ENCODE data around the gene STK32C.

STK32C gene

GRCh38 chr10:132229096-132229495 is 78.7 kb downstream of the STK32C start:
- Histone ChIP-seq H3K9me3 (ENCODE audit: insufficient read depth, low read depth, low read length) (peaks cover 3% of the 10 kb centered on the region), H3K79me1 (ENCODE audit: low read length) (no peaks in the 10 kb centered on the region), H3K4me3 (ENCODE audit: low read depth, low read length) (no peak overlapping the region), H2BK12ac (ENCODE audit: low read length) (no peak overlapping the region), H2BK5ac (ENCODE audit: low read depth, low read length, poor library complexity) (no peak overlapping the region), H3K9ac (ENCODE audit: low read length) (no peak overlapping the region), H3K27ac (ENCODE audit: low read depth, low read length) (no peak overlapping the region), H2AK5ac (ENCODE audit: low read length) (no peak overlapping the region), H3K18ac (ENCODE audit: low read length) (no peak overlapping the region), H3K14ac (ENCODE audit: low read length) (no peak overlapping the region), H3K27me3 (ENCODE audit: insufficient read depth, low read length) (no peaks in the 10 kb centered on the region), H3K4me2 (ENCODE audit: low read length) (no peak overlapping the region), H2BK120ac (ENCODE audit: insufficient read depth, low read length, poor library complexity) (no peak overlapping the region), H3K4ac (ENCODE audit: low read depth, low read length) (no peak overlapping the region), H2AFZ (ENCODE audit: insufficient read depth, low read length, poor library complexity) (no peak overlapping the region), H4K91ac (ENCODE audit: low read depth, low read length) (no peak overlapping the region), H3K4me1 (ENCODE audit: control insufficient read depth in 1 of 2, insufficient read depth in 2 of 2, low read length in 2 of 2) (no peaks in the 10 kb centered on the region), H4K8ac (ENCODE audit: low read depth, low read length) (no peak overlapping the region), H3K79me2 (ENCODE audit: control insufficient read depth, insufficient read depth, low read length, poor library complexity) (no peaks in the 10 kb centered on the region), H3K36me3 (ENCODE audit: control insufficient read depth in 1 of 2, insufficient read depth in 2 of 2, low read length in 2 of 2) (no peaks in the 10 kb centered on the region), H3K23ac (ENCODE audit: low read length) (no peak overlapping the region), H4K12ac (ENCODE audit: low read depth, low read length) (no peak overlapping the region)
- WGBS (ENCODE audit: extremely low coverage, insufficient coverage, insufficient read length) = no CpG with 5 or more reads among the region's 6 CpGs
- no peak for DNase-seq

DNA sequence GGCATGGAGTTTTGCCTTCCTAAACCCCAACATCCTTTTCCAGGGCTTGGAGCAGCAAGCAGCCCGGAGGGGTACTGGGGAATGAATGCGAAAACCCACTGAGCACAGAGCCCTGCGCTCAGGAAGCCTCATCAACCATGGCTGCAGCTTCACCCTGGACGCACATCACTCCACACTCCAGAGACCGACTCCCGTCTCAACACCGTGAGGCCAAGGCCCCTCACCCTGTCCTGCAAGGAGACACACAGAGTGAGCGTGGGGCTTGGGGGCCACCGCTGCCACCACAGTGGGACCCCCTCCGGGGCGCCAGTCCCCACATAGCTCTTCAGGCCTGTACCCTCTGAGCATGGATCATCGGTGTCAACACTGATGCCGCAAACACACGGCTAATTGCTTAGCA is 79.1 kb downstream of the STK32C start:
- Histone ChIP-seq H2BK12ac (ENCODE audit: low read length) (no peak overlapping the region), H2BK5ac (ENCODE audit: low read depth, low read length, poor library complexity) (no peak overlapping the region), H3K4ac (ENCODE audit: low read depth, low read length) (no peak overlapping the region), H4K91ac (ENCODE audit: low read depth, low read length) (no peak overlapping the region), H3K14ac (ENCODE audit: low read length) (no peak overlapping the region), H4K12ac (ENCODE audit: low read depth, low read length) (no peak overlapping the region), H3K79me2 (ENCODE audit: control insufficient read depth, insufficient read depth, low read length, poor library complexity) (no peaks in the 10 kb centered on the region), H3K4me1 (ENCODE audit: control insufficient read depth in 1 of 2, insufficient read depth in 2 of 2, low read length in 2 of 2) (no peaks in the 10 kb centered on the region), H2BK120ac (ENCODE audit: insufficient read depth, low read length, poor library complexity) (no peak overlapping the region), H3K4me3 (ENCODE audit: low read depth, low read length) (no peak overlapping the region), H3K9ac (ENCODE audit: low read length) (no peak overlapping the region), H3K79me1 (ENCODE audit: low read length) (no peaks in the 10 kb centered on the region), H3K4me2 (ENCODE audit: low read length) (no peak overlapping the region), H4K8ac (ENCODE audit: low read depth, low read length) (no peak overlapping the region), H3K27ac (ENCODE audit: low read depth, low read length) (no peak overlapping the region), H3K18ac (ENCODE audit: low read length) (no peak overlapping the region), H2AK5ac (ENCODE audit: low read length) (no peak overlapping the region), H3K9me3 (ENCODE audit: insufficient read depth, low read depth, low read length) (peaks cover 3% of the 10 kb centered on the region), H3K23ac (ENCODE audit: low read length) (no peak overlapping the region), H3K27me3 (ENCODE audit: insufficient read depth, low read length) (no peaks in the 10 kb centered on the region), H3K36me3 (ENCODE audit: control insufficient read depth in 1 of 2, insufficient read depth in 2 of 2, low read length in 2 of 2) (no peaks in the 10 kb centered on the region), H2AFZ (ENCODE audit: insufficient read depth, low read length, poor library complexity) (no peak overlapping the region)
- DNase-seq = no peak
- WGBS (ENCODE audit: extremely low coverage, insufficient coverage, insufficient read length) = no CpG with 5 or more reads among the region's 14 CpGs

DNA sequence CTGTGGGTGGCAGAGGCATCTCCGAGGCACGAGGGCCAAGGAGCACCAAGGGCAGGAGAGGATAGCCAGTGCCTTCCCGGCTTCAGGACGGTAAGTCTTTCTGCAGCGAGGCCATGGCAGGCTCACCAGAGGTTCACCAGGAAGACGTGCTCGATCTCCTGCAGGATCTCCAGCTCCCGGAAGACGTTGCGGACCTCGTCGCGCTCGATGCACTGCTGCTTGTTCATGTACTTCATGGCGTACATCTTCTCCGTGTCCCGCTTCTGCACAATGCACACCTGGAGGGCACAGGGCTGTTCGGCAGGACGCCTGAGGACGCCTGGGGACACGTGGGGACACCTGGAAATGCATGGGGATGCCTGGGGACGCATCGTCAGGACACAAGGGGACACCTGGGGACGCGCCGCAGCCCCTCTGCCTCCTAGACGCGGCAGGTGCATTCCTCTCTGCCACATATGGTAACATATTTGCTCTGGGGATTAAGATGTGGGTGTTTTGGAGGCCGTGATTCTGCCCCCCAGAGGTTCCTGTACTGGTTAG is 79.8 kb downstream of the STK32C start:
- H3K4ac ChIP-seq (ENCODE audit: low read depth, low read length) = no peak overlapping the region
- H3K27me3 ChIP-seq (ENCODE audit: insufficient read depth, low read length) = no peaks in the 10 kb centered on the region
- no peak overlapping the region for H3K18ac ChIP-seq (ENCODE audit: low read length)
- DNase-seq = no peak
- no CpG with 5 or more reads among the region's 29 CpGs for WGBS (ENCODE audit: extremely low coverage, insufficient coverage, insufficient read length)
- H2BK5ac ChIP-seq (ENCODE audit: low read depth, low read length, poor library complexity) = no peak overlapping the region
- no peak overlapping the region for H4K8ac ChIP-seq (ENCODE audit: low read depth, low read length)
- H3K79me1 ChIP-seq (ENCODE audit: low read length) = no peaks in the 10 kb centered on the region
- no peak overlapping the region for H3K9ac ChIP-seq (ENCODE audit: low read length)
- peaks cover 3% of the 10 kb centered on the region for H3K9me3 ChIP-seq (ENCODE audit: insufficient read depth, low read depth, low read length)
- H2BK120ac ChIP-seq (ENCODE audit: insufficient read depth, low read length, poor library complexity) = no peak overlapping the region
- H4K12ac ChIP-seq (ENCODE audit: low read depth, low read length) = no peak overlapping the region
- H3K4me1 ChIP-seq (ENCODE audit: control insufficient read depth in 1 of 2, insufficient read depth in 2 of 2, low read length in 2 of 2) = no peaks in the 10 kb centered on the region
- no peak overlapping the region for H3K4me3 ChIP-seq (ENCODE audit: low read depth, low read length)
- H3K79me2 ChIP-seq (ENCODE audit: control insufficient read depth, insufficient read depth, low read length, poor library complexity) = no peaks in the 10 kb centered on the region
- H2AK5ac ChIP-seq (ENCODE audit: low read length) = no peak overlapping the region
- no peak overlapping the region for H2AFZ ChIP-seq (ENCODE audit: insufficient read depth, low read length, poor library complexity)
- H3K4me2 ChIP-seq (ENCODE audit: low read length) = no peak overlapping the region
- H2BK12ac ChIP-seq (ENCODE audit: low read length) = no peak overlapping the region
- H3K36me3 ChIP-seq (ENCODE audit: control insufficient read depth in 1 of 2, insufficient read depth in 2 of 2, low read length in 2 of 2) = no peaks in the 10 kb centered on the region
- H3K14ac ChIP-seq (ENCODE audit: low read length) = no peak overlapping the region
- H3K23ac ChIP-seq (ENCODE audit: low read length) = no peak overlapping the region
- H4K91ac ChIP-seq (ENCODE audit: low read depth, low read length) = no peak overlapping the region
- H3K27ac ChIP-seq (ENCODE audit: low read depth, low read length) = no peak overlapping the region

DNA sequence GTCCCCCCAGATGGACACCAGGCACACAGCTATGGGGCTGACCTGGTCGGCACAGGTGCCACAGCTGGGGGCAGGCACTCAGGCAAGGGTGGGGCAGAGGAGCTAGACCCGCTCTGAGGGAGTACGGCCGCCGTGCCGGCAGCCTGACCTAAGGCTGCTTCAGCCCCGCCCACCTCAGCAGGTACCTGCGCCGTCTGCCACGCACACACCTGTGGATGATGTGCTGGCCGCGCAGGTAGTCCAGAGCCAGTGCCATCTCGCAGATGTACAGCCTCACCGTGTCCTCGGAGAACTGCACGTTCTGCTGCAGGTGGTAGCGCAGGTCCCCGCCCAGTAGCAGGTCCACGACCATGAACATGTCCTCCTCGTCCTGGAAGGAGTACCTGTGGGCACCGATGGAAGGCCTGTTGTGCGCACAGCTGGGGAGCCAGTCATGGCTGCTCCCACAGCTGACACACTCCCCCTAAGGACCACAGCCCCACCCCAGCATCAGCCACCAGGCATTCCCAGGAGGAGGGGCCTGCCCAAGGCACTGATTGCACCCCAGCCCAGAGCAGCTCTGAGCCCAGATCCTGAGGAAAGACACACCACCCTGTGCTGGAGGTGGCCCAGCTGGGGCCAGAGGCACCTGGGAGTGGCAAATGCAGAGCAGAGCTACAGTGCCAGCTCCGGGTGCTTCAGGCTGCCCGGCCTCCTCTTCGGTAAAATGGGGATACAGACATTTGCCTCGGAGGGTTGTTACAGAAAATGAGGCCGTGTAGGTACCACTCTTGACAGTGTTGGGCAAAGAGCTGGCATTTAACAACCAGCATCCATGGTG is 81.0 kb downstream of the STK32C start:
- Histone ChIP-seq H4K8ac (ENCODE audit: low read depth, low read length) (no peak overlapping the region), H2BK120ac (ENCODE audit: insufficient read depth, low read length, poor library complexity) (no peak overlapping the region), H4K91ac (ENCODE audit: low read depth, low read length) (no peak overlapping the region), H2AK5ac (ENCODE audit: low read length) (no peak overlapping the region), H3K79me2 (ENCODE audit: control insufficient read depth, insufficient read depth, low read length, poor library complexity) (no peaks in the 10 kb centered on the region), H3K79me1 (ENCODE audit: low read length) (no peaks in the 10 kb centered on the region), H3K4me2 (ENCODE audit: low read length) (no peak overlapping the region), H3K4me3 (ENCODE audit: low read depth, low read length) (no peak overlapping the region), H3K4me1 (ENCODE audit: control insufficient read depth in 1 of 2, insufficient read depth in 2 of 2, low read length in 2 of 2) (no peaks in the 10 kb centered on the region), H3K4ac (ENCODE audit: low read depth, low read length) (no peak overlapping the region), H2AFZ (ENCODE audit: insufficient read depth, low read length, poor library complexity) (no peak overlapping the region), H3K23ac (ENCODE audit: low read length) (no peak overlapping the region), H3K14ac (ENCODE audit: low read length) (no peak overlapping the region), H3K9me3 (ENCODE audit: insufficient read depth, low read depth, low read length) (peaks cover 3% of the 10 kb centered on the region), H2BK5ac (ENCODE audit: low read depth, low read length, poor library complexity) (no peak overlapping the region), H3K9ac (ENCODE audit: low read length) (no peak overlapping the region), H3K27ac (ENCODE audit: low read depth, low read length) (no peak overlapping the region), H2BK12ac (ENCODE audit: low read length) (no peak overlapping the region), H4K12ac (ENCODE audit: low read depth, low read length) (no peak overlapping the region), H3K27me3 (ENCODE audit: insufficient read depth, low read length) (no peaks in the 10 kb centered on the region), H3K36me3 (ENCODE audit: control insufficient read depth in 1 of 2, insufficient read depth in 2 of 2, low read length in 2 of 2) (no peaks in the 10 kb centered on the region), H3K18ac (ENCODE audit: low read length) (no peak overlapping the region)
- WGBS (ENCODE audit: extremely low coverage, insufficient coverage, insufficient read length) = no CpG with 5 or more reads among the region's 27 CpGs
- no peak for DNase-seq

Measured in trophoblast cell (in vitro differentiated cells and primary cell).